GM23338 (cell line): ENCODE measurements around the gene AOPEP.

Experiments
- EZH2 ChIP-seq: fragments of 200-600 bp; sonication (generic); IDR thresholded peaks from one replicate; pipeline ENCODE4 v1.8.0; 2017; ENCODE audit warnings: antibody characterized with exemption, mild to moderate bottlenecking, low read depth; ENCODE audit not compliant: unreplicated experiment
- POLR2AphosphoS5 ChIP-seq: IDR thresholded peaks from 2 replicates; pipeline ENCODE4 v1.6.1; 2016; ENCODE audit warnings: antibody characterized with exemption, low read depth
- TF ChIP-seq, protein P1 (sequence below), 2 experiments: fragments of 200-600 bp in 1 of 2; sonication (generic) in 1 of 2; conservative IDR thresholded peaks; 2 replicates each; pipeline versions ENCODE4 v1.5.1 to v1.6.1; 2016 to 2017; ENCODE audit warnings: antibody characterized with exemption in 2 of 2, low read depth in 2 of 2, mild to moderate bottlenecking in 2 of 2, moderate library complexity in 1 of 2

- TF ChIP-seq, protein P1, sequence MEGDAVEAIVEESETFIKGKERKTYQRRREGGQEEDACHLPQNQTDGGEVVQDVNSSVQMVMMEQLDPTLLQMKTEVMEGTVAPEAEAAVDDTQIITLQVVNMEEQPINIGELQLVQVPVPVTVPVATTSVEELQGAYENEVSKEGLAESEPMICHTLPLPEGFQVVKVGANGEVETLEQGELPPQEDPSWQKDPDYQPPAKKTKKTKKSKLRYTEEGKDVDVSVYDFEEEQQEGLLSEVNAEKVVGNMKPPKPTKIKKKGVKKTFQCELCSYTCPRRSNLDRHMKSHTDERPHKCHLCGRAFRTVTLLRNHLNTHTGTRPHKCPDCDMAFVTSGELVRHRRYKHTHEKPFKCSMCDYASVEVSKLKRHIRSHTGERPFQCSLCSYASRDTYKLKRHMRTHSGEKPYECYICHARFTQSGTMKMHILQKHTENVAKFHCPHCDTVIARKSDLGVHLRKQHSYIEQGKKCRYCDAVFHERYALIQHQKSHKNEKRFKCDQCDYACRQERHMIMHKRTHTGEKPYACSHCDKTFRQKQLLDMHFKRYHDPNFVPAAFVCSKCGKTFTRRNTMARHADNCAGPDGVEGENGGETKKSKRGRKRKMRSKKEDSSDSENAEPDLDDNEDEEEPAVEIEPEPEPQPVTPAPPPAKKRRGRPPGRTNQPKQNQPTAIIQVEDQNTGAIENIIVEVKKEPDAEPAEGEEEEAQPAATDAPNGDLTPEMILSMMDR (conservative IDR thresholded peaks at IDR 0.05; ENCODE audit: low read depth in 2 of 2), result no peak
- TF ChIP-seq EZH2, result no peak
- no peak for TF ChIP-seq POLR2AphosphoS5
Measured at GRCh38 chr9:94788570-94789105, 62.1 kb downstream of the AOPEP start.
